Duodenal mucosa (tissue), 2 donors: ENCODE data around the gene CYSRT1.

Source experiments
- H3K27ac ChIP-seq: one replicate; pipeline ENCODE4 v1.7.0; 2013; ENCODE audit warnings: low read depth, low read length
- H3K27me3 ChIP-seq, 2 donors: one replicate each; pipeline ENCODE4 v1.7.0; 2013; ENCODE audit warnings: low read length in 2 of 2, control low read depth in 1 of 2; ENCODE audit not compliant: insufficient read depth in 2 of 2, control insufficient read depth in 1 of 2
- H3K36me3 ChIP-seq, 2 donors: one replicate each; pipeline ENCODE4 v1.7.0; 2013; ENCODE audit warnings: low read length in 2 of 2, control low read depth in 1 of 2; ENCODE audit not compliant: insufficient read depth in 2 of 2, control insufficient read depth in 1 of 2
- H3K4me1 ChIP-seq, 2 donors: one replicate each; pipeline ENCODE4 v1.7.0; 2013; ENCODE audit warnings: low read length in 2 of 2, control low read depth in 1 of 2; ENCODE audit not compliant: insufficient read depth in 2 of 2, control insufficient read depth in 1 of 2
- H3K4me3 ChIP-seq, 2 donors: one replicate each; pipeline ENCODE4 v1.7.0; 2013; ENCODE audit warnings: low read length in 2 of 2, low read depth in 1 of 2
- H3K9ac ChIP-seq, 2 donors: one replicate each; pipeline ENCODE4 v1.7.0; 2013; ENCODE audit warnings: low read length in 2 of 2, low read depth in 1 of 2
- H3K9me3 ChIP-seq, 2 donors: one replicate each; pipeline ENCODE4 v1.7.0; 2013; ENCODE audit warnings: low read length in 2 of 2, control low read depth in 1 of 2; ENCODE audit not compliant: control insufficient read depth in 1 of 2

Gene CYSRT1, protein sequence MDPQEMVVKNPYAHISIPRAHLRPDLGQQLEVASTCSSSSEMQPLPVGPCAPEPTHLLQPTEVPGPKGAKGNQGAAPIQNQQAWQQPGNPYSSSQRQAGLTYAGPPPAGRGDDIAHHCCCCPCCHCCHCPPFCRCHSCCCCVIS

DNA sequence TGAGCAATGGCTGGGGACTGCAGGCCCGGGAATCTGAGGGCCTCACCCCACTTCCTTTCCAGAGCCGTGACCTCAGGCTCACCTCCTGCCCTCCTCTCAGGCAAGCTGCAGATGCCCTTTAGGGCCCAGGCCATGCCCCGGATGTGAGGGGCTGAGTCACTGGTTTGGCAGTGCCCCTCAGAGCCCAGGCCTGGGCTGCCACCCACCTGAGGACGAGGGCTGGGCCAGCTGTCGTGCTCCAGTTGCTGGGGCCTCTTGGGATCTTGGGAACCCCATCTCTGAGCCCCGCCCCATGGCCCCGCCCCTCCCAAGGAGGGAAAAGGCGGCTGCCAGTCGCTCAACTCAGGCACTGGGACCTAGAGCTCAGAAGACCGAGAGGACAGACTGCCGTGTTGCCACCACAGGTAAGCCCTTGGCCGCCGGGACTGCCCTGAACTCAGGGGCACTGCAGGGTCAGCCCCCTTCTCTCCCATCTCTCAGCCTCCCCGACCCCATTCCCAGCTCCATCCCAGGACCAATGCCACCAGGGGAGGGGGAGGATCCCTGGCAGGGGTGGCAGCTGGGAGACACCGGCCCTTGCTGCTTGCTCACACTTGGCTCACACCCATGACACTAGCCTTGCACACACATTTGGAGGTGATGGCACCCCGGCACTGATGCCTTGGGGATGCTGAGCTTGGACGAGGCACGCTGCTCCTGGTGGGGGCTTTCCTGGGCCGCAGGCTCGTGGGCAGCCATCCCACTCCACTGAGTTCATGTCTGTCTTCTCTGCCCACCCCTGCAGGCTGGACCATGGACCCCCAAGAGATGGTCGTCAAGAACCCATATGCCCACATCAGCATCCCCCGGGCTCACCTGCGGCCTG is at the start of gene CYSRT1:
Gene CYSRT1 (plus strand): TSS at position 345 of the 865 bp plus-strand sequence. CDS start 448 bp downstream, at position 793.
- H3K27ac ChIP-seq, result no peak within 1 kb of the TSS
- H3K27me3 ChIP-seq, result peaks cover 4 to 12% of the 10 kb centered on the region in 2 donors
- no peaks in the 10 kb centered on the region for H3K9me3 ChIP-seq
- H3K4me1 ChIP-seq, result peaks cover 19 to 43% of the 10 kb centered on the region in 2 donors
- H3K36me3 ChIP-seq, result no peaks in the 10 kb centered on the region
- peak within 1 kb of the TSS; percentile 80 to 86 for H3K4me3 ChIP-seq
- H3K9ac ChIP-seq, result peak within 1 kb of the TSS; percentile 91 to 92

DNA sequence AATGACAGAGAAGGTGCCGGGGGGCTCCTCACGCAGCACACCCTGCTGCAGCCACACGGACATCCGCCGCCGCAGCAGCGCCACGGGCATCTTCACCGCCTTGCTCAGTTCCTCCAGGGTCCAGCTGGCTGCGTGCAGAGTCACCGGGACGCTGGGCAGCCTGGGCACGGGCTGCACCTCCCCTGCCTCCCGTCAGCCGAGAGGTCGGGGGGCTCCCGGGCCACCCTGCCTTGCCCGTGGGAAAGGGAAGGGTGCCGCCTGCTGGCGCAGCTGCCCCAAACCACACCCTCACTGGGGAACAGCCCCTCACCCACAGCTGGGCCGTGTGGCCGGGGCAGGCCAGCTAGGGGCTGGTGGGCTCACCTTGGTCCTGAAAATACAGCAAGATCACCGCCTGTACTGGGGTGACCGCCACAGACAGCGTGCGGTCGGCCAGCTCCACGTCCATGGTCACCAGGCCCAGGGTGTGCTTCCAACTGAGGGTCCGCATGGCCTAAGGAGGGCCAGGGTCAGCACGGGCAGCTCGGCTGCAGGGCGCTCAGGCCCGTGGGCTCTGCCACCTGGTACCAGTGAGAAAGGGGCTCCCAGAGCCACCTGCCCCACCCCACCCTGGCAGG is 49.5 kb upstream of the CYSRT1 start:
- no peaks in the 10 kb centered on the region for H3K9me3 ChIP-seq
- H3K4me1 ChIP-seq, result peaks cover 0 to 24% of the 10 kb centered on the region in 2 donors
- peaks cover 5 to 25% of the 10 kb centered on the region in 2 donors for H3K36me3 ChIP-seq
- peaks cover 28% of the 10 kb centered on the region in 2 donors for H3K27me3 ChIP-seq
- H3K27ac ChIP-seq, result no peak overlapping the region
- no peak overlapping the region for H3K9ac ChIP-seq
- H3K4me3 ChIP-seq, result no peak overlapping the region

DNA sequence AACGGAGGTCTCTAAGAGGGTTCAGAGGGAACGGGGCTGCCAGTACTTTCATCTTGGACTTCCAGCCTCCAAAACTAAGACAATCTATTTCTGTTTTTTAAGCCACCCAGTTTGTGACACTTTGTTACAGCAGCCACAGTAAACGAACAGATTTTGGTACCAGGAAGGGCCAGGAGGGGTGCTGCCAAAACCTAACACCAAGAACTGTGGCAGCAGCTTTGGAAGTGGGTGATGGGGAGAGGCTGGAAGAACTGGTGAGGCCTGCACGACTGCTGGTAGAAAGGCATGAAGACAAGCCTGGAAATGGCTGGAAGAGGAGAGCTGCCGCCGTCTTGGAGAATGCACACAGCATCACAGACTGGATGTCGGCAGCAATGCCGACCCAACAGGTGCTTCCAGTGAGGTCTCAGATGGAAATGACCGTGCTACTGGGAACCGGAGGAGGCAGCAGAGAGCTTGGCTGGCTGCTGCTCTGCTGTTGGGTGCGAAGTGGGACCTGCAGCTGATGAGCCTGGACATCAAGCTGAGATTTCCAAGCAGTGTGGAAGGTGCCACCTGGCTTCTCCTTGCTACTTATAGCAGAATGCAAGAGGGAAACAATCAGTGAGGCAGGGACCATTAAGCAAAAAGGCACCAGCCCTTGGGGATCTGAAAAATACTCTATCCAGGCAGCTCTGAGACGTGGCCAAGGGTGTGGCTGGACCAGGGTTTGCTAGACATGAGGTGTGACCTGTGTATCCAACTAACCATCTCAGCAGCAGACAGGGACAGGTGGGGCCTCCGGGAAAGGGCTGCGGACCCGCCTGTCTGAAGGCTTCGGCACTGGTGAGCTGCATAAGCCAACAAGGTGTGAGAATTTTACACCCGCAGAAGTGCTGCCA is 48.4 kb upstream of the CYSRT1 start:
- Histone ChIP-seq H3K36me3 (peaks cover 7 to 36% of the 10 kb centered on the region in 2 donors), H3K27me3 (peaks cover 22 to 28% of the 10 kb centered on the region in 2 donors), H3K27ac (no peak overlapping the region), H3K4me1 (peaks cover 0 to 22% of the 10 kb centered on the region in 2 donors), H3K4me3 (no peak overlapping the region), H3K9me3 (no peaks in the 10 kb centered on the region), H3K9ac (no peak overlapping the region)

DNA sequence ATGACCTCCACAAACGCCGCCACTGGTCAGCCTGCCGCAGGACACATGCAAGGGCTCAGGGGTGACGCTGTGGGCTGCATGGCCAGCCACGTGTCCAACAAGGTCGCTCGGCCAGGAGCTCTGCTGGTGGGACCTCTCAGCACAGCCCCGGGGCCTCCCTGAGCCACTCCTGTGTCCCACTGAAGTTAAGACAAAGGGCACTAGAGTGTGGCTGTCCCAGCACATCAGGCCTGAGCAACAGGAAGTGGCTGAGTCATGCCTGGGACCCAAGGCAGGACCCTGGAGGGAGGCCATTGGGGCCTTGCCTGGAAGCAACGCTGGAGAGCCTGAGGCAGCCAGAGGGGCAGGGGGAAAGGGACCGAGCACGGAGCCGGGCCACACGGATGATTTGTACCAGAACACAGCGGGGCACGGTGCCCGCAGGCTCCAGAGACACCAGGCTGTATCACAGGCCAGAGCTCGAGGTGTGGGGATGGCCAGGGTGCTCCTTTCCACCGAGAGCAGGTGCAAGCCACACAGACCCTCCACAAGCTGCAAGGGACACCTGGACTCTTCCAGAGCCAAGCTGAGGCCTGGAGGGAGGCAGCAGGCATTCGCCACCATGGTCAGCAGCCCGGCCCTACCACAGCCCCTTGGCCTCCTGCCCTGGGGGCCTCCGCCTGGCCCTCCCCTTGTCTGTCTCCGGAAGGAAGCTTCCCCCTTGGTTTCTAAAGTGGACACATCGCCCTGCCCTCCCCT is 46.6 kb upstream of the CYSRT1 start:
- peaks cover 19 to 20% of the 10 kb centered on the region in 2 donors for H3K27me3 ChIP-seq
- no peak overlapping the region for H3K9ac ChIP-seq
- no peaks in the 10 kb centered on the region for H3K9me3 ChIP-seq
- H3K27ac ChIP-seq, result no peak overlapping the region
- H3K36me3 ChIP-seq, result peaks cover 10 to 50% of the 10 kb centered on the region in 2 donors
- peaks cover 0 to 19% of the 10 kb centered on the region in 2 donors for H3K4me1 ChIP-seq
- no peak overlapping the region for H3K4me3 ChIP-seq

DNA sequence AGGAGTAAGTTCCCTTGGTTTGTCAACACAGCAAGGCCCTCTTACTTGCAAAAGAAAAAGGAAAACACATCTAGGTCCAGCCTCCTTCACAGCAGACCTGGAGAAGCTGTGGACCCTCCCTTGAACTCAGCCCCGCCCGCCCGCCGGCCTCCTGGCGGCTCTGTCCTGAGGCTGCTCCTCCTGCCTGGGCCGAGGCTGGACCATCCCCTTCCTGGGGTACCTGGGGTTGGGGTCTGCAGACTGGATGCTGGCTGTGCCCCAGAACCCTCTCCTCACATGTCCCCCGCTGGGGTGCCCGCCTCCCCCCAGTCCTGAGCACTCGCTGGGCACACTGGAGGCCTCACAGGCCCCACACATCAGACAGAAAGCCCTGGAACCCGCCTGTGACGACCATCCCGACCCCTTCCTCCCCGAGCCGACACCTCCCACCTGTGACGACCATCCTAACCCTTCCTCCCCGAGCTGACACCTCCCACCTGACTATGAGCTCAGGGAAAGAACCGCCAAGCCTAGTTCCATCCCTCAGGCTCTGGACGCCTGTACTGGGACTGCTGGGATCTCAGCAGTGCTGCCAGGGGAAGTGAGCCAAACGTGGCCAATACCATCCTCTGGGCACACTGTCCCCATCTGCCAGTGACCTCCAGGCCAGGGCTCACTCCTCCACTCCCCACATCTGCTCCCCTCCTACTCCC is 45.9 kb upstream of the CYSRT1 start:
- Histone ChIP-seq H3K27ac (no peak overlapping the region), H3K4me1 (peaks cover 0 to 12% of the 10 kb centered on the region in 2 donors), H3K4me3 (no peak overlapping the region), H3K9ac (no peak overlapping the region), H3K27me3 (peaks cover 12% of the 10 kb centered on the region in 2 donors), H3K36me3 (peaks cover 17 to 57% of the 10 kb centered on the region in 2 donors), H3K9me3 (no peaks in the 10 kb centered on the region)

DNA sequence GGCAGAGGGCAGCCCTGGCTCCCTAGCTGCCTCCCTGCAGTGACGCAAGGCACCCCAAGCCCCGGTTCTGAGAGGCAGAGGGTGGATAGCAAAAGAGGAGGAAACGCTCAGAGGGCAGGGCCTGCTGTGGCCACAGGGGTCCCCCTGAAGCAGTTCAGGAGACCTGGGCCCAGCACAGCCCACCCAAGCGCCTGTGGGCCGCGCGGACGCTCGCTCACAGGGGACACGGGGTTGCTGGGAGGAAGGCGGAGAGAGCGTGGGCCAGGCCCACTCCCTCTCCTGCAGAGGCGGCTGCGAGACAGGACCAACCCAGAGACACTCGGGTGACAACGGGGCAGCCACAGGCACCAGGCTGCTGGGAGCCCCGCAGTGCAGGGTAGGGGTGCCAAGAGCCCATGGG is 45.2 kb upstream of the CYSRT1 start:
- H3K9me3 ChIP-seq, result no peaks in the 10 kb centered on the region
- H3K27me3 ChIP-seq, result peaks cover 7 to 8% of the 10 kb centered on the region in 2 donors
- H3K4me3 ChIP-seq, result no peak overlapping the region
- H3K4me1 ChIP-seq, result peaks cover 0 to 12% of the 10 kb centered on the region in 2 donors
- H3K27ac ChIP-seq, result no peak overlapping the region
- H3K36me3 ChIP-seq, result peaks cover 18 to 64% of the 10 kb centered on the region in 2 donors
- H3K9ac ChIP-seq, result no peak overlapping the region

DNA sequence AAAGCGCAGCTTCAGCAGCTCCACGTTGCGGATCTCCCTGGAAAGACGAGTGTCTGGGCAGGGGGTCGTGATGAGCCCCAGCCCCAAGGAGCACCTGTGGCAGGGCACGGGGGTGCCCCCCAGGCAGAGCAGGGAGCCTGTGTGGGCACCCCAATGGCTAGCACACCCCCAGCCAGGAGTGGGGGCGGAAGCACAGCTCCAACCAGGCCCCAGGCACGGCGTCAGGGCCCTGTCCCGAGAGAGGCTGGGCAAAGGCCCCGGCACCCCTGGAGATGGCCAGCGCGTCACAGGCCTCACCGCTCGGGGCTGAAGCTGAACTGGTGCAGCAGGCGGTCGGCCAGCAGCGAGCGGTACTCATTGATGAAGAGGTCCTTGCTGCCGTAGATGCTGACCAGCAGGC is 44.5 kb upstream of the CYSRT1 start:
- H3K27me3 ChIP-seq, result peaks cover 2 to 3% of the 10 kb centered on the region in 2 donors
- peaks cover 18 to 72% of the 10 kb centered on the region in 2 donors for H3K36me3 ChIP-seq
- no peak overlapping the region for H3K9ac ChIP-seq
- no peaks in the 10 kb centered on the region for H3K9me3 ChIP-seq
- H3K4me3 ChIP-seq, result no peak overlapping the region
- H3K4me1 ChIP-seq, result peaks cover 0 to 9% of the 10 kb centered on the region in 2 donors
- no peak overlapping the region for H3K27ac ChIP-seq

DNA sequence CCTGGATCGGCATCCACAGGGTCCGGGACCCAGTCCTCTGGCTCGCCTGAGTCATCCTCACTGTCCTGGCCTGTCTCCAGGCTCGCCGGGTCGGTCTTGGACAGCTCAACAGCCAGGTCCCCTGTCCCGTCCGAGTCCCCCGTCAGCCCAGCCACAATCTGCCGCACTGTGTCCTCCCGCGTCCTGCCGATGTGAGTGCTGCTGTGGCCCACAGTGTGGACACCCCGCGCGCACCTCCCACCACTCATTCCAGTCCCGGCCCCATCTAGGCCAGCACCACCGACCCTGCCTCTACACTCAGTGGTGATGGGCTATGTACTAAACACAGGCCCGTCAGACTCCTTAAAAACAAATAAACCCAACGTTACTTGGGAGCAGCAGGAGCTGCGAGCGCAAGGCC is 43.3 kb upstream of the CYSRT1 start:
- Histone ChIP-seq H3K4me3 (no peak overlapping the region), H3K9me3 (no peaks in the 10 kb centered on the region), H3K9ac (no peak overlapping the region), H3K27me3 (no peaks in the 10 kb centered on the region), H3K27ac (no peak overlapping the region), H3K36me3 (peaks cover 21 to 82% of the 10 kb centered on the region in 2 donors), H3K4me1 (peaks cover 5 to 9% of the 10 kb centered on the region in 2 donors)

DNA sequence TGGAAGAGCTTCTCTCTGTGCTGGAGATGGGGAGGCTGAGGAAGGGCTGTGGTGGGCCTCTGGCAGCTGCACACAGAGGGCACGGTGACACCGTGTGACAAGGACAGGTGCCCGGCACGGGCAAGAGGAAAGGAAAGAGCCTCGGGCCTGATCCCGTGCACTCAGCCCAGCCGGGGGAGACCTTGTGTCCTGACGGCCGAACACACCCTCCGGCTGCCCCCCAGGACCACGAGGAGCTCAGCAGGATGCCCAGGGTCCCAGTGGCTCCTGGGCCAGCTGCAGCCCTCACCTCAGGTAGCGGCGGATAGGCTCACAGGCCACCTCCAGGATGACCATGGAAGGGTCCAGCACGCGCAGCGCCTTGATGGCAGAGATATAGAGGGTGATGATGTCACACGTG is 42.1 kb upstream of the CYSRT1 start:
- H3K27ac ChIP-seq, result no peak overlapping the region
- H3K4me1 ChIP-seq, result peaks cover 17 to 20% of the 10 kb centered on the region in 2 donors
- no peak overlapping the region for H3K9ac ChIP-seq
- no peaks in the 10 kb centered on the region for H3K27me3 ChIP-seq
- H3K9me3 ChIP-seq, result no peaks in the 10 kb centered on the region
- peaks cover 24 to 87% of the 10 kb centered on the region in 2 donors for H3K36me3 ChIP-seq
- H3K4me3 ChIP-seq, result no peak overlapping the region
